Parathyroid adenoma (tissue), 2 donors: ENCODE measurements around the gene CELSR2.

Source experiments
- H2AFZ ChIP-seq: fragments of 300-600 bp; sonication (generic); one replicate; pipeline ENCODE4 v1.7.0; 2017; ENCODE audit warnings: antibody characterized with exemption, mild to moderate bottlenecking
- H3K27ac ChIP-seq: fragments of 300-600 bp; sonication (generic); one replicate; pipeline ENCODE4 v1.7.0; 2017
- H3K27me3 ChIP-seq: fragments of 300-600 bp; sonication (generic); one replicate; pipeline ENCODE4 v1.7.0; 2017; ENCODE audit warnings: low read length; ENCODE audit not compliant: control insufficient read depth, insufficient read depth
- H3K36me3 ChIP-seq: fragments of 300-600 bp; sonication (generic); one replicate; pipeline ENCODE4 v1.7.0; 2017; ENCODE audit warnings: low read length; ENCODE audit not compliant: control insufficient read depth, insufficient read depth
- H3K4me1 ChIP-seq: fragments of 300-600 bp; sonication (generic); one replicate; pipeline ENCODE4 v1.7.0; 2017; ENCODE audit warnings: control low read depth
- H3K4me2 ChIP-seq: fragments of 300-600 bp; sonication (generic); one replicate; pipeline ENCODE4 v1.7.0; 2017; ENCODE audit warnings: low read length
- H3K4me3 ChIP-seq: fragments of 300-600 bp; sonication (generic); one replicate; pipeline ENCODE4 v1.7.0; 2017; ENCODE audit warnings: low read depth, low read length
- H3K79me2 ChIP-seq: fragments of 300-600 bp; sonication (generic); one replicate; pipeline ENCODE4 v1.7.0; 2017; ENCODE audit warnings: control low read depth
- H3K9ac ChIP-seq: fragments of 300-600 bp; sonication (generic); one replicate; pipeline ENCODE4 v1.7.0; 2017; ENCODE audit warnings: mild to moderate bottlenecking
- H3K9me3 ChIP-seq: fragments of 300-600 bp; sonication (generic); one replicate; pipeline ENCODE4 v1.7.0; 2017; ENCODE audit warnings: low read length; ENCODE audit not compliant: control insufficient read depth
- TF ChIP-seq, protein P1 (sequence below): fragments of 300-600 bp; sonication (generic); IDR thresholded peaks from one replicate; pipeline ENCODE4 v1.7.0; 2017; ENCODE audit warnings: antibody characterized with exemption, mild to moderate bottlenecking
- donor health status: primary hyperparathyroidism.

Gene CELSR2

DNA sequence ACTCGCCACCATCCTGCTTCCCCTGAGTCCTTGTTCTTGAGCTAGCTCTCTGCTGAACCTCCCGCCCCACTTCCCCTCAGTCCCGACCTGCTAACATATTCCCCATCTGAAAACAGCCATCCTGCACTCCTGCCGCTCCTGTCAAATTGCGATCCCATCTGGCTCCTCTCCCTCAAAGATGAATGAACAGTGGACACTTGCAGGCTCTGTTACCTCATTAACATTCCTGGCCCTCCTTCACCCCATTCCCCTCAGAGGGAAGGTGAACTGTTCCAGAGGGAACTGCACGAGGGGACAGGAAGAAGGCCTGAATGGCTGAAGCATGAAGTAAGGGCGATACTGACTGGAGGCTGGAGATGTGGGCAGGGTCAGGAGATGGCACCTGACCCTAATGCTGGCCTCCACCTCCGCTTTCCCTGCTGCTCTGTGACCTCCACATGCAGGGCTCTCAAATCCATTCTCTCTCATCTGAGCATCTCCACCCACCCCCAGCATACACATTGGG, 7.4 kb upstream of the CELSR2 start:
- Histone ChIP-seq H3K27ac (no peak overlapping the region), H3K9ac (no peak overlapping the region)

DNA sequence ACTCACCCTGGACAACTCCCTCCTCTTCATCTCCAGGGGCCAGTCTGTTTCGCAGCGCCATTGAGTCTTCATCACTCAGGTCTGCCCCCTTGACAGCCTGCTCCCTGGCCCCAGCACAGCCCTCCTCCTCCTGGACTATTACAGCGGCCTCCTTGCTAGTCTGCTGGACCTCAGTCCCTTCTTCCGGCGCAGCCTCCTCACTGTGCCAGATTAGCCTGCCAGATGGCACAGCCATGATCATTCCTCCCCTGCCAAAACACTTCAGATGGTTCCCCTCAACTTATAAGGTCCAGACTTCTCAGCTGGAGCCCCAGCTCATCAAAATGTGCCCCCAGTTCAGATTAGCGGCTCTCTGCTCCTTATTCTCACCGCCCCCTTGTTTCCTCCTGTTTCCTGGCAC, 7.0 kb upstream of the CELSR2 start:
- Histone ChIP-seq H3K9ac (no peak overlapping the region), H3K27ac (no peak overlapping the region), H3K4me2 (no peak overlapping the region), H3K79me2 (no peaks in the 10 kb centered on the region), H3K4me1 (peaks cover 2% of the 10 kb centered on the region), H3K9me3 (no peaks in the 10 kb centered on the region), H3K27me3 (no peaks in the 10 kb centered on the region), H3K36me3 (no peaks in the 10 kb centered on the region), H3K4me3 (no peak overlapping the region), H2AFZ (no peak overlapping the region)
- TF ChIP-seq, protein P1, sequence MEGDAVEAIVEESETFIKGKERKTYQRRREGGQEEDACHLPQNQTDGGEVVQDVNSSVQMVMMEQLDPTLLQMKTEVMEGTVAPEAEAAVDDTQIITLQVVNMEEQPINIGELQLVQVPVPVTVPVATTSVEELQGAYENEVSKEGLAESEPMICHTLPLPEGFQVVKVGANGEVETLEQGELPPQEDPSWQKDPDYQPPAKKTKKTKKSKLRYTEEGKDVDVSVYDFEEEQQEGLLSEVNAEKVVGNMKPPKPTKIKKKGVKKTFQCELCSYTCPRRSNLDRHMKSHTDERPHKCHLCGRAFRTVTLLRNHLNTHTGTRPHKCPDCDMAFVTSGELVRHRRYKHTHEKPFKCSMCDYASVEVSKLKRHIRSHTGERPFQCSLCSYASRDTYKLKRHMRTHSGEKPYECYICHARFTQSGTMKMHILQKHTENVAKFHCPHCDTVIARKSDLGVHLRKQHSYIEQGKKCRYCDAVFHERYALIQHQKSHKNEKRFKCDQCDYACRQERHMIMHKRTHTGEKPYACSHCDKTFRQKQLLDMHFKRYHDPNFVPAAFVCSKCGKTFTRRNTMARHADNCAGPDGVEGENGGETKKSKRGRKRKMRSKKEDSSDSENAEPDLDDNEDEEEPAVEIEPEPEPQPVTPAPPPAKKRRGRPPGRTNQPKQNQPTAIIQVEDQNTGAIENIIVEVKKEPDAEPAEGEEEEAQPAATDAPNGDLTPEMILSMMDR, result no peak

More for the DNA sequence above, 7.4 kb upstream of the CELSR2 start:
- Histone ChIP-seq H3K9me3 (no peaks in the 10 kb centered on the region), H2AFZ (no peak overlapping the region), H3K79me2 (no peaks in the 10 kb centered on the region), H3K27me3 (no peaks in the 10 kb centered on the region), H3K4me2 (peak overlapping the region; percentile 9), H3K4me3 (no peak overlapping the region), H3K4me1 (peaks cover 2% of the 10 kb centered on the region), H3K36me3 (no peaks in the 10 kb centered on the region)
- TF ChIP-seq, protein P1, result no peak

DNA sequence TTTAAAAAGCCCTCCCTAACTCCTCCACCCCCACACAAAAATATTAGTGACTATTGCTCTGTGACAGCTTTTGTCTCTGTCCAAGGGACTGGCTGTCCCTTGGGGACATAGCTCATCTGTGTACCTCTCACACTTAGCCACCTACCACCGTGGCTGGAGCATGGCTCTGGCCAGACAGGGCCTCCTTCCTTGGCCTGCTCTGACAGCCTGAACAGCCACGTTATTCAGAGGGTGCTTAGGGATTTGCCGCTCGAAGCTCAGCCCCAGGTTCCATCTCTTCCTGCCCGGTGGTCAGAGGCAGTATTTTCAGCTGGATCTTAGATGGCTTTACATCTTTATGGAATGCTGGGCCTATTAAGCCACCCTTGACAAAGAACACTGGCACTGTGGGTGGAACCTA, 6.1 kb upstream of the CELSR2 start:
- no peaks in the 10 kb centered on the region for H3K9me3 ChIP-seq
- H3K4me3 ChIP-seq, result no peak overlapping the region
- H3K9ac ChIP-seq, result no peak overlapping the region
- no peaks in the 10 kb centered on the region for H3K36me3 ChIP-seq
- H3K4me1 ChIP-seq, result peaks cover 2% of the 10 kb centered on the region
- TF ChIP-seq, protein P1, result no peak
- no peaks in the 10 kb centered on the region for H3K27me3 ChIP-seq
- no peak overlapping the region for H3K27ac ChIP-seq
- H3K79me2 ChIP-seq, result no peaks in the 10 kb centered on the region
- H3K4me2 ChIP-seq, result no peak overlapping the region
- no peak overlapping the region for H2AFZ ChIP-seq

DNA sequence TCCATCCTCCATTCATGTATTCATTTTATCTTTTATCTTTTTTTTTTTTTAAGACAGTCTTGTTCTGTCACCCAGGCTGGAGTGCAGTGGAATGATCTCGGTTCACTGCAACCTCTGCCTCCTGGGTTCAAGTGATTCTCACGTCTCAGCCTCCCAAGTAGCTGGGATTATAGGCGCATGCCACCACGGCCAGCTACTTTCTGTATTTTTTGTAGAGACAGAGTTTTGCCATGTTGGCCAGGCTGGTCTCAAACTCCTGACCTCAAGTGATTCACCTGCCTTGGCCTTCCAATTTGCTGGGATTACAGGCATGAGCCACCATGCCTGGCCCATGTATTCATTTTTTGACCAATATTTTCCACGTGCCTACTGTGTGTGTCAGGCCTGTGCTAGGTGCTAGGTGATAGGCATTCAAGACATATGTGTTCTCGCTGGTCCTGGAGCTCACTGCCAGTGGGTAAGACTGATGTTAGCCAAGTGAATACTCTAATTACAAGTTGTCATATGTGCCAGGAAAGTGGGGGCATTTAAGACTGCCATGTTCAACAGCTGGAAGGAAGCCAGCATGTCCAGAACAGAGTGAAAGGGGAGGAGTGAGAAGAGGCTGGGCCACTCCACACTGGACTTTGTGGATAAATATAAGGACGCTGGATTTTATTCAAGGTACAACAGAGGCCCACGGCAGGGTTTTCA, 5.3 kb upstream of the CELSR2 start:
- Histone ChIP-seq H3K27me3 (no peaks in the 10 kb centered on the region), H3K9ac (no peak overlapping the region), H3K4me3 (no peak overlapping the region), H3K27ac (no peak overlapping the region), H3K9me3 (no peaks in the 10 kb centered on the region), H3K4me1 (peaks cover 2% of the 10 kb centered on the region), H3K79me2 (no peaks in the 10 kb centered on the region), H3K36me3 (no peaks in the 10 kb centered on the region), H3K4me2 (no peak overlapping the region), H2AFZ (no peak overlapping the region)
- TF ChIP-seq, protein P1, result no peak

DNA sequence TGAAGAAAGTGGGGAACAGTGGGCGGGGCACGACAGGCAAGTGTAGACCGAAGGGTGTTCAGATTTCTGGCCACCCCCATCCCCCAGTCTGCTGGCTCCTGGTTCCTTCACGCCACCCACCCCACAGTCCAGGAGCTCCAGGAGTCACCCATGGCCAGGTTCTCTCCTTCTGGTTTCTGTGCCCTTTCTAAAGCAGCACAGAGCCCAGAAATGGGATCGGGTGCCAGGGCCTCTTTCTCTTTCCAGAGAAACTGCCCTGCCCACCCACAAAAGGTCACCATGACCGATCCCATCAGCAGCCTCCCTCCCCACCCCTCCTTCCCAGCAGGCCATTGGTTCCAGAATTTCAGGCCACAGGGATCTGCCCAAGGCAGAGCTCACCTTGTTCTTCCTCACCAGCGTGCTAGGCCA, 3.2 kb upstream of the CELSR2 start:
- no peaks in the 10 kb centered on the region for H3K4me1 ChIP-seq

More for the DNA sequence above, 3.2 kb upstream of the CELSR2 start:
- Histone ChIP-seq H3K79me2 (no peaks in the 10 kb centered on the region), H3K9me3 (no peaks in the 10 kb centered on the region), H3K4me3 (no peak overlapping the region), H2AFZ (no peak overlapping the region), H3K9ac (no peak overlapping the region), H3K27me3 (no peaks in the 10 kb centered on the region), H3K36me3 (no peaks in the 10 kb centered on the region), H3K4me2 (no peak overlapping the region), H3K27ac (no peak overlapping the region)
- TF ChIP-seq, protein P1, result no peak
